ENCODE measurements around the gene PPT2. TPM values are rescaled to one million over a fixed set of nuclear protein-coding genes. Genes with fewer than 3 reads are reported as not detected.

The PPT2 gene
- total and polyA plus RNA-seq, 2 of the 8 experiments (the other 6 are each of a cell fraction or from before 2014, with no cell fraction given) = 24.1 to 39.5 TPM

- TF ChIP-seq SAP30 (IDR thresholded peaks at IDR 0.05; ENCODE audit: insufficient read depth, insufficient replicate concordance, low read length) (no peak), PHF8 (conservative IDR thresholded peaks at IDR 0.05; ENCODE audit: low read depth, low read length) (no peak), RXRA (IDR thresholded peaks at IDR 0.05; ENCODE audit: insufficient read depth, low read depth, low read length) (no peak), ZNF274 (IDR thresholded peaks at IDR 0.05; ENCODE audit: borderline replicate concordance, extremely low read depth, low read length) (no peak), ATF2 (IDR thresholded peaks at IDR 0.05; ENCODE audit: low read length) (no peak), CREB1 (IDR thresholded peaks at IDR 0.05) (peak; percentile 35; the same call in 1 of the 2 replicates)
Measured at GRCh38 chr6:32152769-32153563, 975 bp upstream of the PPT2 start (continued).

Data from H1 (cell line).